B cell (primary cell): Measurements from ENCODE around the gene WDR7. TPM values are rescaled to one million over a fixed set of nuclear protein-coding genes. Genes with fewer than 3 reads are reported as not detected.

Experiments used
- ATAC-seq: fragments of 200-7000 bp; cut with Tn5 transposase; one replicate; pipeline ENCODE4 v1.10.0; 2021; ENCODE audit warnings: low read depth, mild to moderate bottlenecking, moderate number of reproducible peaks, moderate library complexity
- CTCF ChIA-PET: fragments of 350-600 bp; sonication (Branson Sonifier 250); formaldehyde crosslinking; loops from one replicate; lab custom pipeline; 2021; ENCODE audit warnings: antibody characterized with exemption, inconsistent platforms; lab: Charles Lee
- POLR2A ChIA-PET: fragments of 350-600 bp; sonication (Branson Sonifier 250); formaldehyde crosslinking; loops from one replicate; lab custom pipeline; 2021; ENCODE audit warnings: antibody characterized with exemption; lab: Charles Lee
- DNase-seq: peaks from one replicate; pipeline ENCODE4 v3.0.0; 2013
- H2AFZ ChIP-seq: 2 replicates; pipeline ENCODE4 v1.6.1; 2012; ENCODE audit warnings: mild to moderate bottlenecking, low read depth, low read length; ENCODE audit not compliant: insufficient read depth, poor library complexity, severe bottlenecking
- H3K27ac ChIP-seq, 2 donors: 1 replicate in 1 of 2; 2 replicates in 1 of 2; pipeline ENCODE4 v1.5.1; 2012 to 2013; ENCODE audit warnings: low read length in 2 of 2, mild to moderate bottlenecking in 2 of 2, moderate library complexity in 1 of 2
- H3K27me3 ChIP-seq, 4 experiments: fragments of 200-600 bp in 1 of 4; sonication (generic) in 1 of 4; replicated peaks in 1 of 4; 1 replicate in 2 of 4; 2 replicates in 2 of 4; pipeline versions ENCODE4 v1.6.1 to v1.7.0; 2013 to 2016; ENCODE audit warnings: low read length in 3 of 4, mild to moderate bottlenecking in 2 of 4, mixed read lengths in 1 of 4, moderate library complexity in 1 of 4; ENCODE audit not compliant: insufficient read depth in 4 of 4, control insufficient read depth in 3 of 4; ENCODE audit errors: control extremely low read depth in 1 of 4
- H3K36me3 ChIP-seq, 2 experiments: replicated peaks in 1 of 2; 1 replicate in 1 of 2; 2 replicates in 1 of 2; pipeline versions ENCODE4 v1.6.1 to v1.7.1; 2013; ENCODE audit warnings: low read length in 1 of 2; ENCODE audit not compliant: insufficient read depth in 2 of 2, control insufficient read depth in 1 of 2; ENCODE audit errors: control extremely low read depth in 1 of 2, extremely low read depth in 1 of 2
- H3K4me1 ChIP-seq, 2 donors: fragments of 200-600 bp in 1 of 2; sonication (generic) in 1 of 2; 1 replicate in 1 of 2; 2 replicates in 1 of 2; pipeline versions ENCODE4 v1.5.1 to v1.6.1; 2013 to 2017; ENCODE audit warnings: low read length in 2 of 2; ENCODE audit not compliant: control insufficient read depth in 2 of 2, insufficient read depth in 2 of 2
- H3K4me2 ChIP-seq: replicated peaks from 2 replicates; pipeline ENCODE3; 2012; ENCODE audit warnings: mild to moderate bottlenecking, low read depth, low read length; ENCODE audit not compliant: poor library complexity, severe bottlenecking
- H3K4me3 ChIP-seq, 5 experiments: fragments of 200-600 bp in 1 of 5; sonication (generic) in 1 of 5; 1 replicate in 3 of 5; 2 replicates in 2 of 5; pipeline versions ENCODE4 v1.5.1 to v1.7.0; 2011 to 2016; ENCODE audit warnings: low read length in 4 of 5, mild to moderate bottlenecking in 4 of 5, low read depth in 2 of 5, control low read depth in 1 of 5, moderate library complexity in 1 of 5; ENCODE audit not compliant: insufficient read depth in 1 of 5; ENCODE audit errors: control extremely low read depth in 1 of 5, extremely low read depth in 1 of 5
- H3K79me2 ChIP-seq: fragments of 200-600 bp; sonication (generic); one replicate; pipeline ENCODE4 v1.6.0; 2016; ENCODE audit warnings: low read length; ENCODE audit not compliant: control insufficient read depth, insufficient read depth
- H3K9ac ChIP-seq: fragments of 200-600 bp; sonication (generic); 2 replicates; pipeline ENCODE4 v1.6.1; 2017; ENCODE audit warnings: mild to moderate bottlenecking, low read length, moderate library complexity
- H3K9me3 ChIP-seq, 3 donors: one replicate each; pipeline versions ENCODE4 v1.6.1 to v1.7.1; 2013; ENCODE audit warnings: low read length in 2 of 3; ENCODE audit not compliant: control insufficient read depth in 2 of 3, insufficient read depth in 1 of 3; ENCODE audit errors: control extremely low read depth in 1 of 3
- H4K20me1 ChIP-seq: 2 replicates; pipeline ENCODE4 v1.6.0; 2012; ENCODE audit warnings: mild to moderate bottlenecking, low read length; ENCODE audit not compliant: insufficient read depth, control insufficient read depth, poor library complexity, severe bottlenecking
- H3K27ac Mint-ChIP-seq: one replicate; pipeline ENCODE4 v1.8.0; 2021; ENCODE audit warnings: mixed read lengths
- H3K27me3 Mint-ChIP-seq: one replicate; pipeline ENCODE4 v1.8.0; 2021; ENCODE audit warnings: mixed read lengths
- H3K4me1 Mint-ChIP-seq: one replicate; pipeline ENCODE4 v1.8.0; 2021; ENCODE audit warnings: mixed read lengths
- H3K4me3 Mint-ChIP-seq: one replicate; pipeline ENCODE4 v1.8.0; 2021; ENCODE audit warnings: mixed read lengths
- H3K9me3 Mint-ChIP-seq: one replicate; pipeline ENCODE4 v1.8.0; 2022; ENCODE audit warnings: mixed read lengths; ENCODE audit not compliant: insufficient read depth
- EZH2 ChIP-seq: IDR thresholded peaks from 2 replicates; pipeline ENCODE4 v1.6.1; 2012; ENCODE audit warnings: borderline replicate concordance, low read depth, mild to moderate bottlenecking, moderate library complexity, low read length; ENCODE audit not compliant: insufficient read depth, poor library complexity, severe bottlenecking
- WGBS: methylation state at CpG from one replicate; pipeline ENCODE4 v1.1.5; 2013; ENCODE audit warnings: missing lambda C conversion rate; ENCODE audit not compliant: insufficient coverage; 5-methylcytosine and 5-hydroxymethylcytosine counted together
- intact Hi-C: fragments of 100-400 bp; cut with micrococcal nuclease; formaldehyde crosslinking; loops from one replicate; pipeline ENCODE4 v1.10.0; 2022
- polyA plus RNA-seq: library from polyadenylated mRNA; depleted of rRNA; stranded (reverse); fragments of >200 nt; gene quantifications from 2 replicates; pipeline ENCODE4 v1.2.3, GENCODE V29; 2012
- total RNA-seq, 2 donors: library from RNA; stranded (reverse); fragments of 120-200 nt in 1 of 2; gene quantifications; 1 replicate in 1 of 2; 2 replicates in 1 of 2; pipeline versions ENCODE4 v1.2.3 to v1.2.4, GENCODE V29; 2013 to 2022
- TF ChIP-seq, protein P1 (sequence below): fragments of 200-600 bp; IDR thresholded peaks from one replicate; pipeline ENCODE4 v1.8.0; 2022; ENCODE audit warnings: antibody characterized with exemption, mild to moderate bottlenecking

Gene WDR7
- total and polyA plus RNA-seq, 2 donors (not counting 1 experiment from before 2014, with no cell fraction given), result 5.5 to 45.0 TPM

DNA sequence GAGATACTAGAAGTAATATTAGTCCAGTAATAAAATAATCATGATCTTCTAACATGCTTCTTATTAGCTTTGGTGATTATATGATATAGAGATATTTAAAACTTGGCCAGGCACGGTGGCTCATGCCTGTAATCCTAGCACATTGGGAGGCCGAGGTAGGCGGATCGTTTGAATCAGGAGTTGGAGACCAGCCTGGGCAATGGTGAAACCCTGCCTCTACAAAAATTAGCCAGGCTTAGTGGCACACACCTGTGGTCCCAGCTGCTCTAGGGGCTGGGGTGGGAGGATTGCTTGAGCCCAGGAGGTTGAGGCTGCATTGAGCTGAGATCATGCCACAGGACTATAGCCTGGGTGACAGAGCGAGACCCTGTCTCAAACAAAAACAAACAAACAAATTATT lies 87.0 kb downstream of the WDR7 start:
- H3K4me1 Mint-ChIP-seq, result no peaks in the 10 kb centered on the region
- H3K27ac Mint-ChIP-seq, result no peak overlapping the region
- TF ChIP-seq, protein P1, sequence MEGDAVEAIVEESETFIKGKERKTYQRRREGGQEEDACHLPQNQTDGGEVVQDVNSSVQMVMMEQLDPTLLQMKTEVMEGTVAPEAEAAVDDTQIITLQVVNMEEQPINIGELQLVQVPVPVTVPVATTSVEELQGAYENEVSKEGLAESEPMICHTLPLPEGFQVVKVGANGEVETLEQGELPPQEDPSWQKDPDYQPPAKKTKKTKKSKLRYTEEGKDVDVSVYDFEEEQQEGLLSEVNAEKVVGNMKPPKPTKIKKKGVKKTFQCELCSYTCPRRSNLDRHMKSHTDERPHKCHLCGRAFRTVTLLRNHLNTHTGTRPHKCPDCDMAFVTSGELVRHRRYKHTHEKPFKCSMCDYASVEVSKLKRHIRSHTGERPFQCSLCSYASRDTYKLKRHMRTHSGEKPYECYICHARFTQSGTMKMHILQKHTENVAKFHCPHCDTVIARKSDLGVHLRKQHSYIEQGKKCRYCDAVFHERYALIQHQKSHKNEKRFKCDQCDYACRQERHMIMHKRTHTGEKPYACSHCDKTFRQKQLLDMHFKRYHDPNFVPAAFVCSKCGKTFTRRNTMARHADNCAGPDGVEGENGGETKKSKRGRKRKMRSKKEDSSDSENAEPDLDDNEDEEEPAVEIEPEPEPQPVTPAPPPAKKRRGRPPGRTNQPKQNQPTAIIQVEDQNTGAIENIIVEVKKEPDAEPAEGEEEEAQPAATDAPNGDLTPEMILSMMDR, result no peak
- no peak for TF ChIP-seq EZH2
- H3K79me2 ChIP-seq, result no peaks in the 10 kb centered on the region
- H3K9me3 Mint-ChIP-seq, result no peaks in the 10 kb centered on the region
- WGBS, result 100% methylated on average over 4 of the region's 5 CpGs
- H3K27me3 Mint-ChIP-seq, result no peaks in the 10 kb centered on the region
- H3K36me3 ChIP-seq, result peaks cover 8 to 9% of the 10 kb centered on the region in 2 experiments
- no peaks in the 10 kb centered on the region for H3K4me1 ChIP-seq
- H3K4me3 ChIP-seq, result no peak overlapping the region
- intact Hi-C loops, result no loop called here
- H3K9me3 ChIP-seq, result no peaks in the 10 kb centered on the region
- no peak overlapping the region for H2AFZ ChIP-seq
- H3K4me3 Mint-ChIP-seq, result no peak overlapping the region
- no peak overlapping the region for H3K4me2 ChIP-seq
- H3K27ac ChIP-seq, result no peak overlapping the region
- ChIA-PET CTCF (no interaction called here), POLR2A (no interaction called here)
- DNase-seq (no peak), ATAC-seq (no peak)
- H4K20me1 ChIP-seq, result no peaks in the 10 kb centered on the region
- H3K9ac ChIP-seq, result no peak overlapping the region
- H3K27me3 ChIP-seq, result no peaks in the 10 kb centered on the region

DNA sequence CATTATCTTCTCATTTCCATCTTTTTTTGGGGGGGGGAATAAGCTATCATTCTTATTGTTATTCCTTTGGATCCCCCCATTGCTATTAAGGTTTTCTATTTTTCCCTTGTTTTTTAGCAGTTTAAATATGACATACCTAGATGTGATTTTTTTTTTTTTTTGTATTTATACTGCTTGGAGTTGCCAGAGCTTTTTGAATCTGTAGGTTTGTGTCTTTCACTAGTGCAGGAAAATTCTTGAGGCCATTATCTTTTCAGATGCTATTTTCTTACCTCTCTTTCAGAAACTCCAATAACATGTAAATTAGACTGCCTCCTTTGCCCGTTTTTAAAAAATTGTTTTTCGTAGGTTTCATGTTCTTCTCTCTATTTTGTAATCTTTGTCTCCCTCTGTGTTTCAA lies 88.6 kb downstream of the WDR7 start:
- Histone ChIP-seq H4K20me1 (no peaks in the 10 kb centered on the region), H2AFZ (no peak overlapping the region), H3K27ac (no peak overlapping the region), H3K79me2 (no peaks in the 10 kb centered on the region), H3K9me3 (no peaks in the 10 kb centered on the region), H3K9ac (no peak overlapping the region), H3K36me3 (peaks cover 2 to 6% of the 10 kb centered on the region in 2 experiments), H3K4me2 (no peak overlapping the region), H3K27me3 (no peaks in the 10 kb centered on the region), H3K4me3 (no peak overlapping the region), H3K4me1 (no peaks in the 10 kb centered on the region)
- ATAC-seq (no peak), DNase-seq (no peak)
- no peak for TF ChIP-seq EZH2
- TF ChIP-seq, protein P1, result no peak
- ChIA-PET POLR2A (no interaction called here), CTCF (no interaction called here)
- Mint-ChIP-seq H3K27ac (no peak overlapping the region), H3K9me3 (no peaks in the 10 kb centered on the region), H3K4me3 (no peak overlapping the region), H3K27me3 (no peaks in the 10 kb centered on the region), H3K4me1 (no peaks in the 10 kb centered on the region)
- WGBS, result no CpG with 5 or more reads among the region's 2 CpGs
- intact Hi-C loops, result no loop called here
